ENCODE data around the gene KCNQ1. TPM values are rescaled to one million over a fixed set of nuclear protein-coding genes. Genes with fewer than 3 reads are reported as not detected.

KCNQ1 gene
- total RNA-seq, 1 donor from 2014 or later = 0.07 TPM

DNA sequence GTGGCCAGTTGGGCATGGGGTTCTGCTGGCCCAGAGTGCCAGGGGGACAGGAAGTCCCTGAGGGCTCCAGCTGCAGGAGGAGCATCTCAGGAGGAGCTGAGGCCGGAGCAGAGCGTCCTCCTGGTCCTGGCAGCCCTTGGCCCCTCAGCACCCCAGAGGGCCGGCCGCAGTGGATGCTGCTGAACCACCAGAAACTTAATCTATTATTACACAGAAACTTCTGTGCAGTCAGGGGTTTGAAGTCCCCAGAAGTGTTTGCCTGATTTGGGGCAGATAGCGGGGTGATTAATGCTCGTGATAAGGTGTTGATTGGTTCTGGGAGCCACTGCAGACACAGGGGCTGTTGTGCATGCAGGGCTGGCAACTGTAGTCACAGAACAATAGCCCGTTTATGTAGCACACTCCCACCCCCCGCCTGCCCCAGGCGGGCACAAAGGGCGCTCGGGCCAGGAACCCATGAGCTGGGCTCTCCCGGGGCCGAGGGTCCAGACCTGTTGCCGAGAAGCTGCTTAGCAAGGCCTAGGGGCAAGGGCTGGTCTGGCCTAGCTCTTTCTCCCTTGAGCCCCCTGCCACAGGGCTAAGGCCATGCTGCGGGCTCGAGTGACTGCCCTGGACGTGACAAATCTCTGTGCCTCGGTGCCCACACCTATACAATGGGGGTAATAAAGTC is 284.0 kb downstream of the KCNQ1 start:
- DNase-seq (ENCODE audit: low read depth, low spot score) = no peak

DNA sequence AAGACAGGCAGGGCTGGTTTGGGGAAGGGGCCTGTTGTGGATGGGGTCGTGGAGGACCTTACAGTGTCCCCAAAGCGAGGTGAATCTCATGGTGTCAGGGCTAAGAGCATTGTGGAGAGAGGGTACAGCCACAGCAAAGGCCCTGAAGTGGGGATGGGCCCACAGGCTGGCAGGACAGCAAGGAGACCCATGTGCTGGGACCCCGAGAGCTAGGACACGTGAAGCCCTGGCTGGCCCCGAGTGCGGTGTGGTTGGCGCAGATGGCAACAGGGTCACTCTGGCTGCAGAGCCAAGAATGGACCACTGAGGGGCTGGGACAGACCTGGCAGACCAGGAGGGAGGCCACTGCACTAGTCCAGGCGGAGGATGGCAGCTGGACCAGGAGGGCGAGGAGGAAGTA is 285.0 kb downstream of the KCNQ1 start:
- DNase-seq (ENCODE audit: low read depth, low spot score) = no peak

DNA sequence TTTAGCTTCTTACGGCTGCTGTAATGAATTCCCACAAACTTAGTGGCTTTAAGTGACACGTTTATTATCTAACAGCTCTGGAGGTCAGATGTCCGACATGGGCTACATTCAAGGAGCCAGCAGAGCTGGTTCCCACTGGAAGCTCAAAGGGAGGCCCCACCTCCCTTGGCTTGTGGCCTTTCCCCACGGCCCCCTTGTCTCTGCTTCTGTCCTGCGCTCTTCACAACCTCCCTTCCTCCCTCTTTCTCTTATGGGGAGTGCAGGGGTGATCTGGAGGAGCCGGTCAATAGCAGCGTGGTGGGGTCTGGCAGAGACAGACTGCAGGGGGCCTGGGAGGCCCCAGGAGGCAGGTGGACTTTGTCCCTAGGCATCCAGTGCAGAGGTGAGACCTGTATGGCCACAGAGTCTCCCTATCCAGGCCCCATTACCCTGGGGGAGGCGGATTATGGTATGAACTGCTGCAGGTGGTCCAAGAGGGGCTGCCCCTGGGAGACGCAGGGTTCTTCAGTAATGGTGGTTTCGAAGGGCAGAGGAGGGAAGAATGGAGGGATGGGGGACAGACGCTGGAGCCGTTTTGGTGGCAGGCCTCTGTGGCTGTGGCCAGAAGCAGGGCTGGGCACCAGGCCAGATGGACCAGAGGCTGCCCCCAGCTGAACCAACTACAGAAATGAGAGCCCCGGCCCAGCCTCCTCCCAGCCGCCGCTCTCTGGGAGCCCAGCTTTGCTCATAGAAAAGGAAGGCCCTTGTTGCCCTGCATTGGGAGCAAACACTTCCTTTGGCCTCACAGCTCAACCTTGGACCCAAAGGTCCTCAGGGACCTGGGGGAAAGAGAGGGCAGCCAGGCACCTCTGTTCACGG is 285.7 kb downstream of the KCNQ1 start:
- DNase-seq (ENCODE audit: low read depth, low spot score) = no peak

DNA sequence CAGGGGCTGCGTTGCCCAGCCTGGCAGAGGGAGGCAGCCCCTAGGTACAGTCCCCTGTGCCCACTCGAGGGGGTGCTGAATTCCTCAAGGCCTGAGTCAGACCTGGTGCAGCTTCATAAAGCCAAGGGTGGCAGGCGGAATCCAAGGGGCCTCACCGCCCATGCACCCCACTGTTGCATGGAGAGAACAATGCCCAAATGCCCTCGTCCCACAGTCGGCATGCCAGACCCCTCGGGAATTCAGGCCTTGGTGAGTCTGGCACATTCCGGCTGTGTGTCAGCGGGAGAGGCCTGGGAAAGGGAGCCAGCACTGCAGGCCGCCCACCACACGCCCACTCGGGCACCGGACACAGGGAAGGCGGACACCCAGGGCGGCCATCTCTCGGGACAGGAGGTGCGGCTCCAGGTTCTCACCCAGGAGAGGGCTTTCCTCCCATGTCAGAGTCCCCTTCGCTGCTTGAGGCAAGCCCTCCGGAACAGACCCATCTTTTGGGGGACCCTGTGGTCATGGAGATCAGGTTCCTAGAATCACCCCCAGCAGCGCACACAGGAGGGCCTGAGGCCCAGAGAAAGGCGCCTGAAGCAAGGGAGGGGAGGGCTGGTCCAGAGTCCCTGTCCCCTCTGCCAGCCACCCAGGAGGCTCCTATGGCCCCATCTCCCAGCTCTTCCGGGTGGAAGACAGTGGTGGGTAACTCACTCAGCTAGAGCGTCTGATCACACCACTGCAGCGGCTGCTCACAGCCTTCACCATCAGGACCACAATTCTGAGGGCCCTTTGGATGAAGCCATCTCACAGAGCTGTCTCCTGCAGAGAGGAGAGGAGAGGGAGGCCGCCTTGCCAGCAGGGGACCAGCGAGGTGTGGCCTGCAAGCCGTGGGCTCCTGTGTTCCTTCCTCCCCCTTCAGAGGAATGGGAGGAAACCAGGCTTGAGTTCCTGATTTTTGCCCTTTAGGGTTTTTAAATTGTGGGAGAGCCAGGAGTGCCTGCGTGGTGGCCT is 286.6 kb downstream of the KCNQ1 start:
- DNase-seq (ENCODE audit: low read depth, low spot score) = no peak

DNA sequence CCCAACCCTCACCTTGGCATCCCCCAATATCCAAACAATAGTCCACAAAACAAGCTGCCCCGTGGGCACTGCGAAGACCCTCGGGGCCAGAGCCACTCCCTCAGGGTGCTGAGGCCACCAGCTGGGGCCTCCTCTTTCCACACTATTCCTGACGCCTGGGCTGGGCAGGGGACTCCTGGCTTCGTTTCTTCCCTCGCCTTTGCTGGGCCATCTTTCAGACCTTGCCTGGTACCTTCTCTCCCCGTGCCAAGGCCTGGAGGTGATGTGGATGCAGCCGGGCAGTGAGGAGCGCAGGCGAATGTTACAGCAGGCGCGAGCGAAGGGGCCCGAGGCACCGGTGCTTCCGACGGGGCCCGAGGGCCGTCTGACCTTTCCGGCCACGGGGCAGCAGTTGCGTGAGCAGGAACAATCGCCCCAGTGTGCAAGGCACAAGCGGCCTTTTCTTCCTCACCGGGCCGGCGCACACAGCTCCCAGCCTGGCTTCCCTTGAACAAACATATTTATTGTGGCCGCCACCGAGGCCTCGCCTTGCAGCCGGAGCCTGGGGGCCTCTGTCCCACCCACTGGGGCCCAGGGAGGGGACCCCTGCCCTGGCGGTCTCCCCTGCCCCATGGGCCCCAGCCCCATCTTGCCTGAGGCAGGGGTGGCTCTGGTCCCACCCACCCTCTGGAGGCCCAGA is 287.6 kb downstream of the KCNQ1 start:
- no peak for DNase-seq (ENCODE audit: low read depth, low spot score)

DNA sequence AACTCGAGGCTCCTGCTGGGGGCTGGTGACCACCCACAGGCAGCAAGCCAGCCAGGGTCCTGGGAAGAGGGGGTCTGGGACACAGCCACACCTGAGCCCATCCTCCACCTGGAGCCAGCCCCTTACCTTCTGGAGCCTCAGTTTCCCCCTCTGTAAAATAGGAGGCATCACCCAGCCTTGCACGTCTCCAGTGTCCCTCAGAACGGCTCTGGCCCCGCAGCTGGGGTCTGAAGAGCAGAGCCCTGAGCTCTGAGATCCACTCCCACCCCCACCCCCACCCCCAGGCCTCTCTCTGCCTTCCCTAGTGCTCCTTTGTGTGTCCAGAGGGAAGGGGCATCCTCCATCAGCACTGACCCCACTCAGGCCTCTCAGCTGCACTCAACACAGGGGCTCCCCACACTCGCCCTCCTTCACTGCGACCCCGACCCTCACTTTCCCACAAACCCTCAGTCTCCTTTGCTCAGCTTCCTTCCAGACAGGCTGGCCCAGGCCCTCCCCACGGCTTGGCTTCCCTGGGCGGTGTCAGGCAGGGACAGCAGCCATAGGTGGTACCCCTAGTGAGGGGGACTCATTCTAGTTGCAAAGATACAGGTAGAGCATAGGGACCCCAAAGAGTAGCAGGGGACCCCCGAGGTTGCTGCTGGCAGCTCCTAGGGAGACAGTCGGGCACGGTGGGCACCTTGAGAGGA is 288.3 kb downstream of the KCNQ1 start:
- no peak for DNase-seq (ENCODE audit: low read depth, low spot score)

DNA sequence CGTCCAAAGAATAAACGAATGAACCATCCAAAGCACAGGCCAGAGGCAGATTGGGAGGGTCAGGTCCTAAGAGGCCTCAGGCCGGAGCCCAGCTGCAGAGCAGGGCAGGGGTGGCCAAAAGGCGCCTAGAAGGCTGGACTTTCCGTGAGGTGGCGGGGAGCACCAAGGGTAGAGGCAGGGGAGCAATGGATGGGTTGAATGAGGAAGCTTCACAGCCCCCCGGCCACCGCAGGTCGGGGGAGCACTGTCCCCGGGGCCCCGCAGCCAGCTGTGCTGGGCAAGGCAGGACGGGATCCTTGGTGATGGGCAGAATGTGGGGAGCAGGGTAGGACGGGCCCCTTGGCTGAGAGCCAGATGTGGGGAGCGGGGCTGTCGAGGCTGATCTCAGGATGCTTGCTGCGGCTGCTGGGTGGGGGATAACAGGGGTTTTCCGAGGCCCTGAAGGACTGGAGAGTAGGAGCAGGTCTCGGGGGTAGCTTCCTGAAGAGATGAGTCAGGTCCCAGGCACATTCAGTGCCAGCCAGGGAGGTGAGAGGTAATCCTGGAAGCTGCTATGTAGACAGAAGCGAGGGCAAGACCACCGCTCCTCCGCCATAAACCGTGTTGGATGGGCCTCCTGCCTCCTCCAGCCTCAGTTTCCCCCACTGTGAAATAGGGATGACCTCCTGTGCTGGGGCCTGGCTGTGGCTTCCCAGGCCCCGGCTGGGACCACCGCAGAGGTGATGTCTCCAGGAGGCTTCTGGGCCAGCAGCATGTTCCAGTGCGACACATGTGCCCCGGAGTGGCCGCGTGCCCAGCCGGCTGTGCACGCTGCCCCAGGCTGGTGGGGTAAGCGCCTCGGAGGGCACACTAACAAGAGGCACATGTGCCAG is 289.6 kb downstream of the KCNQ1 start:
- DNase-seq (ENCODE audit: low read depth, low spot score) = no peak

DNA sequence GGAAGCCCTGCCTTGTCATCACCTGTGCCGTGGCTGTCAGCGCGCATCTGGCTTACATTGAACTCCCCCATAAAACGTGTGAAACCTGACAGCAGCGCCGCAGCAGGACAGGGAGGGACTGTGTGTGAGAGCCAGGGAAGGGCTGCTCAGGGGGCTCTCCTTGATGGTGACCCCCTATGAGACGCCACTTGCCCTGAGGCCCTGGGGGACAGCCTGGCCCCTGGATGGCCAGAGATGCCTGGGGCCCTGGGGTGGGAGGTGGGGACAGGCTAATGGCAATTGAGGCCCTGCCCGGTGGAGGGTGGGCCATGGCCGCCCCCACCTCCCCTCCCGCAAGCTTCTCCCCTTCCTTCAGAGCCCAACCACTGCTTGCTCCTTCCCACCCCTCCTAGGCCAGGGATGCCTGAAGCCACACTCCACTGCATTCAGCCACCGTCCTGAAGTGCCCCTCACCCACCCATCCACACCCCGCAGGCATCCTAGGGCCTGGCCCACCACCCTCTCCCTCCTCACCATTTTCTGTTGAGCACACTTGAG is 290.3 kb downstream of the KCNQ1 start:
- no peak for DNase-seq (ENCODE audit: low read depth, low spot score)

DNA sequence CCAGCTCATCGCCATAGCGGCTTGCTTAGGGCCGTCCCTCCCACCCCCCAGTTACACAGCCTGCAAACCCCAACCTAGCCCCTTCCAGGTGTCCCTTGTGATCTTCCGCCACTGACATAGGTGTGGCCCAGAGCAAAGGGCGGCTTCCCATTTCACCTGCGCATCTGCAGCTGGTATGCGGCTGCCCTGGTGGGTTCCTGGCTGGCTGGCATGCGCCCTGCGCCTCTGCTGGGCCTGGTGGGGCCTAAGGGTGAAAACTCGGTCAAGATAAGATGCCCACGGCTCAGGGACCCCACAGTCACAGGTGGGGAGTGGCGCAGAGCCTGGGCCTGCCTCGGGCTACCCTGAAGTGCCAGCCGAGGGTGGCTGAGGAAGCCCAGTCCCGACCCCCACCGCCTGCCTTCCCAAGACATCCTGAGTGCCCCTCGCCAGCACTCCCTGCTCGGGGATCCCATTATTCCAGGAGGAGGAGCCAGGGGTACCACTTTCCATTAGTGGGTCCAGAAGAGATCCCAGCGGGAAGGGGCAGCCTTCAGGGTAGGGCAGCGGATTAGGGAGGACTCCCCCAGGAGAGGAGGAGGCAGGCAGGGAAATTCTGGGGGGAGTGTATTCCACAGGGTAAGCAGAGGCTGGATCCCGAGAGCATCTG is 291.9 kb downstream of the KCNQ1 start:
- no peak for DNase-seq (ENCODE audit: low read depth, low spot score)

DNA sequence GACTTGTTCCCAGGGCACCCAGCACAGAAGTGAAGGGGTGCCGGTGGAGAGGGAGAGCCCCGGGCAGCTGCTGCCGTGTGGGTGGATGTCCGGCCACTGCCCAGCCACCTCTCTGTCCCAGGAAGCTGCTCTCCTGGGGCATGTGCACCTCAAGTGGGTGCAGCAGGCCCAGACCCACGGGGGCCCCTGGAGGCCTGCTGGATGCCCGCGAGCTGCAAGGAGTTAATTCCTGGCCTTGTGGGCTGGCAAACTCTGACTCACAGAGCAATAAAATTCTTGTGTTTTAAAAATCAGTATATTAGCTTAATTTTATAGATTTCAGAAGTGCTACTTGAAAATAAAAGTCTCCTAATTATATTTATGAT is 292.4 kb downstream of the KCNQ1 start:
- no peak for DNase-seq (ENCODE audit: low read depth, low spot score)

DNA sequence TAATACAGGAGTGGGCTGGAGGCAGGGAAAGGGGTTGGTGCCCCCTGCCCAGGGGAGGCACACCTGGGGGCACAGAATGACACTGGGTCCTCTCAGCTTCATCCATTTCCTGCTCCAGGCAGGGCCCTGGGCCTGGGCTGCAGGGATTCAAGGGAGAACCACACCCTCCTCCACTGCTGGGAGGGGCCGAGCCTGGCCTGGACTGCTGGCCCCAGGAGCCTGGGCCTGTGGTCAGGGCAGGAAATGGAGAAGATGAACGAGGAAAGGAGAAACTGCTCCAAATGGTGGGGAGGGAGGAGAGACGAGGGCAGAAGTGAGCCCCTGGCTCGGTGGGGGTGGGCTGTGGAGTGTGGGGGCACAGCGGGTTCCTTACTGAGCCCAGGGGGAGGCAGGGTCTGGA is 293.1 kb downstream of the KCNQ1 start:
- no peak for DNase-seq (ENCODE audit: low read depth, low spot score)

DNA sequence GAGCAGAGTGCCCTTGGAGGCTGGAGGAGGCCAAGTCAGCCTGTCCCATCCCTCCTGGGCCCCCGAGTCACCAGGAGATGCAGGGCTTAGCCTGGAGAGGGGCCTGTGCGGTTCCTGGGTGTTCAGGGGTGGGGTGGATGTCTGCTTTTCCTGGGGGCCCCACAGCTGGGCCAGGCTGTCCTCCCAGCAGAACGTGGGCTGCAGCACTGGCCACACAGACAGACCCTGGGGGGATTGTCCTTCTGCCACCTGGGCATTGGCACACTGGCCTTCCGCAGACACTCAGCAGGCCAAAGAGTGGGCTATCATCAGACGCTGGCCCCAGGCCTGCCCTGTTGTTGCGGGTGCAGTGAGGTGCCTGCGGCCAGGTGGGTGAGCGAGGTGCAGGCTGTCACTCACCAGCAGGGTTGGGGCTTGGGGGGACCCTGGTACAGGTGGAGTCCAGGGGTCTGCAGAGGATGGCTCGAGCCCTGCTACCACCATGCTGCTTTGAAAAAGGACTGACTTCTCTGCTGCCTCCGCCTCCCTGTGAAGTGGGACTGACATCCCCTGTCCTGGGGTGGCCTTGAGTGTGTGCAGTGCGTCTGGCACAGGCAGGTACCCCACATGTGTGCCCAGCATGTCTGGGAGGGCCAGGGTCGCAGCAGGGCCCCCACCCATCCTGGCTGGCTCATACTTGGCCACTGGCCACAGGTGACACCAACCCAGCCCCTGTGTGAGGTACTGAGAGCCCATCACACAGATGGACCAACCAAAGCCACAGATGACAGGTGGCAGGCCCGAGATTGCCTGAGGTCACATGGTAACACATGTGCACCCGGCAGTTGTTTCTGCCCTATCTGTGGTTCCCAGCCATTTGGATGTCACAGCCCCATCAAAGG is 294.0 kb downstream of the KCNQ1 start:
- no peak for DNase-seq (ENCODE audit: low read depth, low spot score)

DNA sequence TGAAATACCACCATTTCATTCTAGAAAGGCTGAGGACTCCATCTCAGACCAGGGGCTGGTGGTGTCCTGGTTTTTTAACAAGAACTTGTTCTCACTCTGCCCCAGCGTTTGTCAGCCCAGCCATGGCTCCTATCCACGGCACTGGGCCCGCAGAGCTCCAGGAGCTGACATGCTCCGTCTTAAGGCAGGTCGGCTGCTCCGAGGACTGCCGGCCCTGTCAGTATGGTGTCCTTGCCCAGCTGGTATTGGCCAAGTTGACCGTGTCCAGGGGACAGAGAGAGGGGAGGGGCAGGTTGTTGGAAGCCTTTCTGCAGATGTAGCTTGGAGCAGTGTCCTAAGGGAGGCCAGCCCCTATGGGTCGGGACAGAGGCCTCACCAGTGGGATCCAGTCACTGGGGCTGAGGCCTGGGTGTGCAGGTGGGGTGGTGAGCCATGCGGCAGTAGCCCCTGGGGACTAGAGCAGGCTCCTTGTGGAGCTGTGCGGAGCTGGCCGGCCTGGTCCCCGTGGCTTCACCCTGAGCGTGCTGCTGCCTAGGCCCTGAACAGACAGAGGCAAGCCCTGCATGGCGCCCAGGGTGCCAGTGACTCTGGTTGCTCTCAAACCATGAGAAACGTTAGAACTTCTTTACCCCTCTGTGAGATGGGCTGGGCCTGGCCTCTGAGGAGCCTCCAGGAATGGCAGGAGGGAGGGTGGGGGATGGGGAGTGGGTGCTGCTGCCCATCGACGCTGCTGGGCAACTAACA is 294.9 kb downstream of the KCNQ1 start:
- no peak for DNase-seq (ENCODE audit: low read depth, low spot score)

DNA sequence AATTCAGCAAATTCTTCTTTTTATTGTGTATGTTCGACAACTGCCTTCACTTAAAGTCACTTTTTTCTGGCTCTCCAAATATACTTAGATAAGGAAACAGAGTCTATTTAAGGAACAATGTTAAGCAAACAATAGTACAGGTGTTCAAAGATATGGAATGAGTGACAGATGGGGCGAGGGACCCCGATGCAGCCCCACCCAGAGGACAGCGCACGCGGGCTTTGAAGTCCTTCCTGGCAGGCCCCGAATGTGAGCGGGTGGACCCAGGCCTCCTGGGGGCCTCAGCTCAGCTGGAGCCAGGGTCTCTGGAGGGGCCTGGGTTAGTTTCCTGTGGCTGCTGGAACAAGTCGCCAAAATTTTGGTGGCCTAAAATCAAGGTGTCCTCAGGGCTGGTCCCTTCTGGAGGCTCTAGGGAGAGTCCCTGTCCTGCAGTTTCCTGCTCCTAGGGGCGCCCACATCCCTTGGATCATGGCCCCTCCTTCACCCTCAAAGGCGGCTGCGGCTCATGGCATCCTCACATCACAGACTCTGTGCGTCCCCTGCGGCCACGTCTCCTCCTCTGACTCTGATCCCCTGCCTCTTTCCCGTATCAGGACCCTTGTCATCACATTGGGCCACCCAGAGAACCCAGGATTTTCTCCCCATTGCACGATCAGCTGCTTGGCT is 295.6 kb downstream of the KCNQ1 start:
- no peak for DNase-seq (ENCODE audit: low read depth, low spot score)

DNA sequence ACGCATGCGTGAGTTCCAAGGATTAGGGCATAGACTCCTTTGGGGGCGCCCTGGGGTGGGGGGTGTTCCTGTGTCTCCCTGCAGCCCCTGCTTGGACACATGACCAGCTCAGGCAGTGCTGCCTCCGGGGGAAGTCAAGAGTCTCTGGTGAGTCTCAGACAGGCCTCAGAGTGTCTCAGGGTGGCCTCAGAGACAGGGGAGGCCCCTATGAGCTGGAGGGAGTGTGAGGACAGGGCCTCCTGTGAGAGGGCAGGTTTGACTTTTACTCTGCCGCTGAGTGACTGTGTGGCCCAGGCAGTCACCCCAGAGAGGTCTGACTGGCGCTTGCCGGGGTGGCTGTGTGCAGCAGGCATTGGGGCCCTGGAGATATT is 296.2 kb downstream of the KCNQ1 start:
- no peak for DNase-seq (ENCODE audit: low read depth, low spot score)

DNA sequence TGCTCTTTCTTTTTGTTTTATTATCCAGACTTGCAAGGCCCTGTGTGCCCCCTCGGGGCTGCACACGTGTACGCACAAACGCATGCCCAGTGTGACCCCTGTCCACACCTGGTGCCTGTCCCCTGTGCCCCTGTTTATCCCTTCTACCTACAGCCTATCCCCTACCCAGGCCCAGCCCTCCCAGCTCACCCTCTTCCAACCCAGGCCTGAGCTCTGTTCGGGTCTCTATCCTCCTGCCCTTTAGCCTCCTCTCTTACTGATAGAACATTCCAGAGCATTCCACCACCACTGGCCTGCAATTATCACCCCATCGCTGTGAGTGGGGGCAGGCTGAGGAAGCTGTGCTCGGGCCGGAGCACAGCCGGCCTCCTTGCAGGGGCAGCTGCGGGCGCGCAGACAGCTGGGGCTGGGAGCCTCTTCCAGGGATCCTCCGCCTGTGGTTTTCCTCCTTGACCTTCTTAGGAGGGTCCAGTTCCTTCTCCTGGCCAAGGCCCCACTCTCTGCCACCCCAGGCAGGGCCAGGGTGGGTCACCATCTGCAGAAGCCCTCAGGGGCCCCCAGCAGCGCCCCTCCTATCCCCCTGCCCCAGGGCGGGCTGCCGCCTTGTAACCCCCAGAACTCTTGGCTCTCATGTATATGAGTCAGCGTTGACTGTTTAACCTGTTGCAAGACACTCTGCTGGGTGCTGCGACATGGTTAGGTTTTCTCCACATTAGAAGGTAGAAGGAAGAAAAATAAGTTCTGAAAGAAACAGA is 296.7 kb downstream of the KCNQ1 start:
- no peak for DNase-seq (ENCODE audit: low read depth, low spot score)

All from pulmonary artery endothelial cell (primary cell).